Psoas muscle (tissue), 8 donors: ENCODE measurements around the gene CKMT2. TPM values are rescaled to one million over a fixed set of nuclear protein-coding genes. Genes with fewer than 3 reads are reported as not detected.

Experiments used
- ATAC-seq, 4 donors: fragments of 200-7000 bp; cut with Tn5 transposase; one replicate each; pipeline ENCODE4 v1.9.1; 2020; ENCODE audit warnings: moderate library complexity in 3 of 4, mild to moderate bottlenecking in 2 of 4
- DNase-seq, 2 donors: peaks; one replicate each; pipeline ENCODE4 v3.0.0-alpha.2; 2020
- H3K27ac ChIP-seq: fragments of 200-600 bp; one replicate; pipeline ENCODE4 v1.8.0; 2022
- H3K27me3 ChIP-seq, 3 donors: fragments of 200-600 bp in 1 of 3; one replicate each; pipeline versions ENCODE4 v1.6.1 to v1.8.0; 2013 to 2022; ENCODE audit warnings: low read length in 2 of 3, mild to moderate bottlenecking in 2 of 3, moderate library complexity in 1 of 3; ENCODE audit not compliant: insufficient read depth in 3 of 3
- H3K36me3 ChIP-seq, 2 donors: fragments of 200-600 bp in 1 of 2; one replicate each; pipeline versions ENCODE4 v1.6.1 to v1.8.0; 2013 to 2022; ENCODE audit warnings: low read depth in 1 of 2, mild to moderate bottlenecking in 1 of 2, moderate library complexity in 1 of 2; ENCODE audit not compliant: insufficient read depth in 1 of 2
- H3K4me1 ChIP-seq: fragments of 200-600 bp; one replicate; pipeline ENCODE4 v1.8.0; 2022
- H3K4me3 ChIP-seq: fragments of 200-600 bp; one replicate; pipeline ENCODE4 v1.8.0; 2022; ENCODE audit warnings: mild to moderate bottlenecking
- H3K9me3 ChIP-seq: fragments of 200-600 bp; one replicate; pipeline ENCODE4 v1.8.0; 2022
- CTCF ChIP-seq: fragments of 200-600 bp; IDR thresholded peaks from one replicate; pipeline ENCODE4 v1.8.0; 2022; ENCODE audit warnings: antibody characterized with exemption
- WGBS, 3 donors: extraction: QIAGEN DNeasy Blood & Tissue Kit; methylation state at CpG; one replicate each; pipeline versions ENCODE4 v1.1.6 to v1.1.7; 2013; 5-methylcytosine and 5-hydroxymethylcytosine counted together
- intact Hi-C, 2 donors: fragments of 100-400 bp; cut with DNase I; formaldehyde crosslinking; loops; one replicate each; pipeline versions ENCODE4 v1.11.0 to v1.14.2; 2022
- polyA plus RNA-seq, 3 donors: library from polyadenylated mRNA; stranded (reverse); fragments of 200-250 nt; gene quantifications; one replicate each; pipeline ENCODE4 v1.2.3, GENCODE V29; 2013
- total RNA-seq, 4 donors: library from RNA; stranded (reverse); fragmentation: NEBNext Ultra II Directional in 2 of 4; extraction: Animal tissue kit (Norgen Biotek cat#: 25700) in 2 of 4; gene quantifications; one replicate each; pipeline versions ENCODE4 v1.2.1 to v1.2.4, GENCODE V29; 2021 to 2023
- donor health status: healthy with polysubstance abuse.
- donor health status: DM: no; HTN: no; CAD: no; lungs with moderate emphysema.
- donor health status: Bipolar disorder and iron deficiency.
- donor health status: healthy.
- donor health status: DM: yes; HTN: yes; CAD: no.
- donor health status: DM: no; HTN: no; CAD: no.
- donor health status: DM: no; HTN: no; CAD: no.
- donor health status: DM: yes; HTN: yes; CAD: no.

Gene CKMT2
- total and polyA plus RNA-seq, 7 donors, result 517 to 1,358 (median 667) TPM

- DNase-seq (no peak), ATAC-seq (no peak)
- Histone ChIP-seq H3K27ac (no peak overlapping the region), H3K36me3 (no peaks in the 10 kb centered on the region), H3K4me1 (no peaks in the 10 kb centered on the region), H3K9me3 (no peaks in the 10 kb centered on the region), H3K4me3 (no peak overlapping the region), H3K27me3 (no peaks in the 10 kb centered on the region)
- WGBS, 3 donors, result 91 to 94% (median 92%) methylated on average over 1 of the region's 1 CpG
- intact Hi-C loops, result no loop called here
- no peak for TF ChIP-seq CTCF
Measured at GRCh38 chr5:81204205-81204604, 28.9 kb upstream of the CKMT2 start.

GRCh38 chr5:81205058-81205457, 28.1 kb upstream of the CKMT2 start:
- DNase-seq (no peak), ATAC-seq (no peak)
- Histone ChIP-seq H3K4me1 (no peaks in the 10 kb centered on the region), H3K9me3 (no peaks in the 10 kb centered on the region), H3K27me3 (no peaks in the 10 kb centered on the region), H3K36me3 (no peaks in the 10 kb centered on the region), H3K4me3 (no peak overlapping the region), H3K27ac (no peak overlapping the region)
- TF ChIP-seq CTCF, result no peak
- intact Hi-C loops, result no loop called here
- WGBS, 3 donors, result 72 to 87% (median 78%) methylated on average over 4 of the region's 4 CpGs

- no peak for TF ChIP-seq CTCF
- Histone ChIP-seq H3K4me3 (no peak overlapping the region), H3K9me3 (no peaks in the 10 kb centered on the region), H3K27ac (no peak overlapping the region), H3K36me3 (no peaks in the 10 kb centered on the region), H3K4me1 (no peaks in the 10 kb centered on the region), H3K27me3 (no peaks in the 10 kb centered on the region)
- DNase-seq, result no peak
- intact Hi-C loops, result no loop called here
- 51 to 77% (median 67%) methylated on average over 5 of the region's 5 CpGs for WGBS, 3 donors
- no peak for ATAC-seq
Measured at GRCh38 chr5:81207009-81207408, 26.1 kb upstream of the CKMT2 start.

- H3K4me3 ChIP-seq, result no peak overlapping the region
- 74 to 78% (median 75%) methylated on average over 4 of the region's 4 CpGs for WGBS, 3 donors
- no peaks in the 10 kb centered on the region for H3K4me1 ChIP-seq
- H3K27ac ChIP-seq, result no peak overlapping the region
- no peak for TF ChIP-seq CTCF
- intact Hi-C loops, result no loop called here
- DNase-seq (no peak), ATAC-seq (no peak)
- no peaks in the 10 kb centered on the region for H3K27me3 ChIP-seq
- H3K36me3 ChIP-seq, result no peaks in the 10 kb centered on the region
- H3K9me3 ChIP-seq, result no peaks in the 10 kb centered on the region
Measured at GRCh38 chr5:81208904-81209303, 24.2 kb upstream of the CKMT2 start.

- no peaks in the 10 kb centered on the region for H3K27me3 ChIP-seq
- no peak overlapping the region for H3K4me3 ChIP-seq
- 86 to 89% (median 88%) methylated on average over 5 of the region's 5 CpGs for WGBS, 3 donors
- no peaks in the 10 kb centered on the region for H3K36me3 ChIP-seq
- no peak overlapping the region for H3K27ac ChIP-seq
- no peaks in the 10 kb centered on the region for H3K4me1 ChIP-seq
- TF ChIP-seq CTCF, result no peak
- ATAC-seq (no peak), DNase-seq (no peak)
- intact Hi-C loops, result no loop called here
- no peaks in the 10 kb centered on the region for H3K9me3 ChIP-seq
Measured at GRCh38 chr5:81209386-81209785, 23.7 kb upstream of the CKMT2 start.
